NCI-H526 (cell line): Measurements from ENCODE around the gene MBD1.
A peak's percentile ranks its signal among the peaks of the same experiment; 100 is the strongest.

Experiments used
- DNase-seq, 2 experiments: peaks; one replicate each; lab custom pipeline; 2025; lab: John Stamatoyannopoulos, UW

MBD1 gene

DNA sequence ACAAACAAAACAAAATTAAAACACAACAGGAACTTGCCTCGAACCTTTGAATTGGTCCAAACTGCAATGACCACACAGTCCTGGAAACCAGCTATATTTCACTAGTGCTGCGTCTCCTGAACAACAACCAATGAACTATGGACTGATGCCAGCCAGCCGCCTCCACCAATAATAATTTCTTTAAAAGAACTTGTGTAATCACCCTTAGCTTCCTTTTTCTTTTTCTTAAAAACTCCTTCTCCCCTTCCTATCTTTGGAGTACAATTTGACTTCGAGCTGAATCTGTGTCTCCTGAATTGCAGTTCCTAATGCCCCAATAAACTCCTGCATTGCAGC is 7.8 kb upstream of the MBD1 start:
- DNase-seq, result no peak

DNA sequence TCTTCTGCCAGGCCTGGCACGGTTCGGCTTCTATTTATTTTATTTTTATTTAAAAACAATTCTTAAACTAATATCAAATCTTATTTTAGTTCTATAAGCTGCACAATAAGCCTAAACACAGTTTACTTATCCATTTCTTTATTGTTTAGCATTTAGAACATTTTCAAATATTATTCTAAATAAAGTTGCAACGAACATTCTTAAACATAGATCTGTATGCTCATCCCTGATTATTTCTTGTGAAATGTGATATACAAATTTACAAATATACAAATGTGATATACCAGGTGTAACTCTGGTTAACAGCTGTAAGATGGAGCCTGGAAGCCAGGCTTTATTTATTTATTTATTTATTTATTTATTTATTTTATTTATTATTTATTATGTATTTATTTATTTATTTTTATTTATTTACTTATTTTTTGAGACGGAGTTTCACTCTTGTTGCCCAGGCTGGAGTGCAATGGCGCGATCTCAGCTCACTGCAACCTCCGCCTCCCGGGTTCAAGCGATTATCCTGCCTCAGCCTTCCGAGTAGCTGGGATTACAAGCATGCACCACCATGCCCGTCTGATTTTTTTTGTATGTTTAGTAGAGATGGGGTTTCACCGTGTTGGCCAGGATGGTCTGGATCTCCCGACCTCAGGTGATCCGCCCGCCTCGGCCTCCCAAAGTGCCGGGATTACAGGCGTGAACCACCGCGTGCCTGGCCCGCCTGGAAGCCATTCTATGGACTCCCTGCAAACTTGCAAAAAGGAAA is 7.2 kb upstream of the MBD1 start:
- peak in 1 of 2 experiments; percentile 32 for DNase-seq

DNA sequence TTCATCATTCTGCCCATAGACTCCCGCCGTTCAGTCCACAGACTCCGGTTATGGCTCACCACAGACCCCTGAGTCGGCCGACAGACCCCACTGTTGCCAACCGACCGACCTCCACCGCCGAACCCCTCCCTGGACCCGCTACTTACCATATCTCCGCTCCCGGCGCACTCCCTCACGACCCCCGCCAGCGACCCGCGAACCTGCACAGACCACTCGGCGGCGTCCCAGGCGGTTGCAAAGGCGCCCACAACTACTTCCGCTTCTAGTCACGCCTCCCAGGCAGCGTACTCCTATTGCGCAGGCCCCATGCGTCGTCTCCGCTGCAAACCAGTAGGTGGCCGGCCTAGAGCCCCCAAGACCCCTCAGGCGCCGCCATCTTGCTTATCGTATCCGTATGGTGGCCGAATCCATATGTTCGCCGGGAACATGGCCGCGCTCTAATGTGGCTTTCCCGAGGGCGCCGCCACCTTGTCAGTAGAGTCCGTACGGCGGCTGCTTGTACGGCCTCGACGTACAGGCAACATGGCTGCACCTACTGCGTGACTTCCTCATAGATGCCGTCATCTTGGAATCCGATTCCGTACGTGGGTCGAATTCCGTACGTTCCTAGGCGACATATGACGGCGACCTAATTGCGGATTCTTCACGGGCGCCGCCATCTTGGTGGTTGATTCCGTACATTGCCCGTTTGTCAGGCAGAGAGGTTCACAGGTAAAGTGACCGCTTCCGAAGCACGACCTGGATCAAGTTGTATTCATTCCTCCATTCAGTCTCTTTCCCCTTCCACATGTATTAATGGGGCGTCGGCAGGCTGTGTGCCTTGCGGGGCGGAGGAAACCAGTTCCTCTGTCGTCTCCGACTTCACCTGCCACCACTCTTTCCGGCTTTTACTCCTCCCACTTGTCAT is 6.4 kb upstream of the MBD1 start, which contains the start of gene CXXC1:
CXXC1 (minus strand) TSS at position 252 of the 907 bp plus-strand sequence; CDS start at position 149, 103 bp downstream.
- peak; percentile 99 to 100 for DNase-seq

GRCh38 chr18:50287028-50287440 is 5.7 kb upstream of the MBD1 start:
- peak; percentile 7 to 20 for DNase-seq

DNA sequence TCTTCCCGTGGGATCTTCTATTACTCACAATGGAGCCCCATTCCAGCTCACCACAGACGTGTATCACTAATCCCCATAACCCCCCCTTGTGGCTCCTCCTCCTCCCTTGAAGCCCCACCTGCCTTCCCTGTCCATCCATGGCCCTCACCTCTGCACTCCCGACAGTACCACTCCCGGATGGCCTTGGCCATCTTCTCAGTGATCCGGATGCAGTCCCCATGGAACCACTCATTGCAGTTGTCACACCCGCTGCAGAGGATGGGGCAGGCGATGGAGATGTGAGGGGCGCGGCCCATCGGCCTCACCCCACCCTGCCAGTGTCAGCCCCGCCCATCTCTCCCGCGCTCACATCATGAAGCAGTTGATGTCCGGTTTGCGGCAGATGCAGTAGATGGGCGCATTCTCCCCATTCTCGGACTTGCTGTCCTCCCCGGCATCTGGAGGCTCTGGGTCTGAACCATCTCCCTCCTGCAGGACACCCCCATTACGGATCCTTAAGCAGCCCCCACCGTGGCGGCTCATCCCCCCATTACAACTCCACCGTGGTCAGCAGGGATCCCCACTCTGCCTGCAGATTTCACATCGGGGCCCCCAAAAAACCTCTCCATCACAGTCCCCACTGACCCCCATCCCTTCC is 5.2 kb upstream of the MBD1 start:
- peak; percentile 23 to 53 for DNase-seq

GRCh38 chr18:50285631-50286321 is 4.5 kb upstream of the MBD1 start:
- DNase-seq, result no peak

GRCh38 chr18:50285071-50285470 is 3.7 kb upstream of the MBD1 start:
- DNase-seq, result no peak

DNA sequence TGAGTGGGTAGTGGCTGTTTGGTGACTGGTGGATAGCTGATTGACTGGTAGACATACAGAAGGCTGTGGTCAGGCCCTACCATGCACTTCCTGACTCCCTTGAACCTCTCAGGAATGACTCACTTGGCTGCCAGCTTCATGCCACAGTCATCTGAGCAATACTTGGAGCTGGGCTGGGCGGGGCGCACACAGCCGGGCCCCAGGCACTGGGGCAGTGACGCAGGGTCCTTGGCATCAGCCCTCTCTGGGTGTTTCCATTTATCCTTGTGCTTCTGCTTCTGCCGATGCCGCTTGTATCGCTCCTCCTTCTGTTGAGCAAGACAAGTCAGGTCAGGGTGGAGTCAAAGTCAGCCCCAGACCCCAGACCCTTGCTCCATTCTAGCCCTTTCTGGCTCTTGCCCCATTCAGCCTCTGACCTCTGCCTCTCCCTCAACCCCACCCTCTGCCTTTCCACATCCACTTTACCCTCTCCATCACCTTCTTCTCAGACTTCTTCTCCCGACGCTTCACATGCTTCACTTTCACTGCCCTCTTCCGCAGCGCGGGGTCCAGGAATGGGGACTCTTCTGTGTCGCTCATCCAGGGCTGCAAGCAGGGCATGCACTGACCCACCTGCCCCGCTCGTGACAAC is 3.0 kb upstream of the MBD1 start:
- DNase-seq, result no peak

- no peak for DNase-seq
These were observed 2.3 kb upstream of the MBD1 start for GRCh38 chr18:50283469-50284209.

DNA sequence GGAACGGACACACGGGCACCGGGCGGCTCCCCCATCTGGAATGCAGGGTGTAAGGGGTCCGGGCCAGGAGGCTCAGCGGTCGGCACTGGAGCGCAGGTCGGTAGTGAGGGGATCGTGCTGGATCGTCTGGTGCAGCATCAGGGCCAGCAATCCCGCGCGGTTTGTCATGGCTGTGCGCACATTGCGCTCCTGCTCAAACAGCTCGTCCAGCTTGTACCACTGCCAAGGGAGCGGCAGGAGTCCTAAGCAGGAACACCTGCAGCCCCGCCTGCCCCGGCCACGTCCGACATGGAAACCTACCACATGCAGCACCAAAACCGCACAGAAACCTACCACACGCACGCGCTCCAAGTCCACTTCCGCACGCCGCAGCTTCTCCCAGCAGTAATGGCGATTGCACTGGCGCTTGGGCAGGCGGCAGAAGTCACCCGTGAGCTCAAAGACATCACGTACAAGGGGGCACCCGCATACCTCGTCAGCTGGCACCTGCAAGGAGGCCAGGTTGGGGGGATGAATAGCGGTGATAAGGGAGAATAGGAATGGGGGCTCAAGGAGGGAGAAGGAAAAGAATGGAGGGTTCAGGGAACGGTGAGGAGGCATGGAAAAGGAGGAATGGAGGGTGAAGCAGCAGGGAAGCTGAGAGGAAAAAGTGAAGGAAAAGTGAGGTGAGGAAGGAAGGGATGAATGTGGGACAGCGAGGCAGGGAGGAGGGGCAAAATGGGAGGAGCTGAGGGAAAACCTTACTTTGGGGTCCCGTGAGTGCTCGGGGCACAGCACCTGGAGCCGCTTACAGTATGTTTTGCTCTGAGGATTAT is 1.4 kb upstream of the MBD1 start:
- DNase-seq, result no peak

DNA sequence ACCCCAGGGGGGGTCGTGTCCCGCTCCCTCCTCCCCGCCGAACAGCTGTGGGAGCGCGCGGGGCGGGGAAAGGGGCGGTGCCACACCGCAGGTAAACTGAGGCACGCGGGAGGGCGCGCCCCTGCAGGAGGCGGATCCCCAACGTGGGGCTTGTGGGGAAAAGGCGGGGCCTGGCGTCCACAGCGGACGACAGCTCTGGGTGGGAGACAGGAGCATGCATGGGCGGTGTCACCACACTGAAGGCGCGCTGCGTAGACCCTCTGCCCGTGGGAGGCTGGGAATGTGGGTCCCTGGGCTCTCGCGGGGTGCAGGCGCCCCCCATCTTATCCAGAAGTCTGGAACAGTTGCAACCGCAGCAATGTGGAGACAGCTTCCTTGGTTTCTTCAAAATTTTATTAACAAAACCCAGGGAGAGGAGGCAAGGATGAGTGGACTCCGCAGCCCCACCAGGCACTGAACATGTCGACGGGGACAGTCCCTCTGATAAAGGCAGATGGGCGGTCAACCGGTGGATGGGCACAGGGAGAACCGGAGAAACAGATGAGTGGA is 723 bp upstream of the MBD1 start:
- DNase-seq, result no peak

DNA sequence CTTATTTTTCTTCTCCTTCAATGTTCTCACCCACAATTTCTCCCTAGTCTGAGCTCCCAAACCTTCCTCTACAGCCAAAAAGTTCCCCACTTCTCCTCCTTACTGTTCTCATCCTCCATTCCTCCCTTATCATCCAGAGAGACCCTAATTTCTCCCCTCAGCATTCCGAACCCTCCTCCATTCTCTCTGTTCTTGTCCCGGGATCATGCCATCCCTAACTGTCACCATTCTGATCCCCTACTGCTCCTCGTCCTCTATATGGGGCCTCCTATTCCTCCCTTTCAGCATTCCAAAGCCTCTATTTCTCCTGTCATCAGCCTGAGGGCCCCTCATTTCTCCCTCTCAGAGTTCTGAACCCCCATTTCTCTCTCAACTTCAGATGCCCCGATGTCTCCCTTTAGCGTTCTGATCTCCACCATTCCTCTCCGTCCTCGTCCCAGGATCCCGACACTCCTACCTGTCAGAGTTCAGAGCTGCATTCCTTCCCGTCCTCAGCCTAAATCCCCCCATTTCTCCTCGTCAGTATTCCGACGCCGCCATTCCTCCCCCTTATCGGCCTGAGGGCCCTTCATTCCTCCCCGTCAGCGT is 522 bp downstream of the MBD1 start:
- no peak for DNase-seq

- no peak for DNase-seq
These were observed 1.6 kb downstream of the MBD1 start for GRCh38 chr18:50279752-50280151.

DNA sequence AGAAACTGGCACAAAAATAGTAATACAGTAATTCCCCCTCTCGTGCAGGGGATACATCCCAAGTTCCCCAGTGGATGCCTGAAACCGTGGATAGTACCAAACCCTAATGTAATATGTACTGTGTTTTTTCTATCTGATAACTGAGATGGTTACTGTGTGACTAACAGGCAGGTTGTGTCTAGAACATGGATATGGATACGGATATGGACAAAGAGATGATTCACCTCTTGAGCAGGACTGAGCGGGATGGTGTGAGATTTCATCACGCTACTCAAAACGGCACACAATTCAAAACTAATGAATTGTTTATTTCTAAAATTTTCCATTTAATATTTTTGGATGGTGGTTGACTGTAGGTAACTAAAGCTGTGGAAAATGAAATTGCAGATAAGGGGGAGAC is 3.4 kb downstream of the MBD1 start:
- no peak for DNase-seq

DNA sequence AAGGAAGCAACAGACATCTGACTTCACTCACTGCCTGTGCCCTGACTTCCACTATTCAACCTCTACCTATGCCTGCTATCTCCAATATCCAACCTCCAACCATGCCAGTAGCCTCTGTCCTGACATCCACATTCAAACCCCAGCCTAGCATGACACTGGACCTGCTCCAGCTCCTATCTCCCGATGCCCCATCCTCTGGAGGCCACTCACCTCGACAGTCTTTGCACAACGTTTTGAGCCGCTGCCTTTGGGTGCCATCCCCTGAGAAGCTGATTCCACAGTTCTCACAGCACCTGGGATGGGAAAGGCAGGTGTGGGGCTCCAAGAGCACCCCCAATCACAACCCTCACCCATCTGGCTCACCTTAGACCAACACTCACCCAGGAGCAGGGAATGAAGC is 4.9 kb downstream of the MBD1 start:
- DNase-seq, result no peak

GRCh38 chr18:50275503-50276036 is 5.8 kb downstream of the MBD1 start:
- no peak for DNase-seq

GRCh38 chr18:50274941-50275340 is 6.4 kb downstream of the MBD1 start:
- no peak for DNase-seq

- no peak for DNase-seq
These were observed 7.3 kb downstream of the MBD1 start for GRCh38 chr18:50274044-50274442.
